Measurements from ENCODE around the gene CDH18.
A peak's percentile ranks its signal among the peaks of the same experiment; 100 is the strongest.

The CDH18 gene

DNA sequence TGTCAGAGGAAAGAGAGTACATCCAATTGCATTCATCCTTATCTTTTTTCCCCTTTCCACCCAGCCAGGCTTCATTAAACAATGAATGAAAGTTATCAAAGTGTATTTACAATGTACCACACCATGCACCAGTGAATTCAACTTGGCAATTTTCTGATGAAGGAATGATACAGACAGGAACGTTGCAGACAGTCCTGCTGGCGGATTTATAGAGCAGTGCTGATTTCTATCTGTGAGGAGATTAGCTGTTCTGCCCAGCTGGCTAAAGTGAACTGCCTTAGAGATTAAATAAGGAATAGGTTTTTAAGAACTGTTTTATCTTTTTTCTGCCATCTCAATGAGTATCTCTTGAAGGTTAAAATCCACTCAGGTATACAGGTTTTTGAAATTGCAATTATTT lies 403.9 kb downstream of the CDH18 start:
- DNase-seq (ENCODE audit: low spot score): no peak

DNA sequence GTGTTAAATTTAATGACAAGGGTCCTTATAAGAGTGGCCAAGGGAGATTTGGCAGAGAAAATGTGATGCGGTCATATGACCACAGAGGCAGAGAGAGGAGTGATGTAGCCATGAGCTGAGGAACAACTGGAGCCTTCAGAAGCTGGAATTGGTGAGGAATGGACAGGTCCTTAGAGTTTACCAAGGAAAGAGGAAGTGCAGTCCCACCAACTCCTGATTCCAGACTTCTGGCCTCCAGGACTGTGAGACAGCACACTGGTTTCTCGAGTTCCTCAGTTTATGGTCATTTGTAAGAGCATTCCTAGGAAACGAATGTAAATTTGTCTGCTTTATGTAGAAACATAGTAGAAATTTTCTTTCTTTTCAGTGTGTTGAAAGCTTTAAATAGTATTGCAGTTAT lies 410.1 kb downstream of the CDH18 start:
- DNase-seq (ENCODE audit: low spot score): no peak

DNA sequence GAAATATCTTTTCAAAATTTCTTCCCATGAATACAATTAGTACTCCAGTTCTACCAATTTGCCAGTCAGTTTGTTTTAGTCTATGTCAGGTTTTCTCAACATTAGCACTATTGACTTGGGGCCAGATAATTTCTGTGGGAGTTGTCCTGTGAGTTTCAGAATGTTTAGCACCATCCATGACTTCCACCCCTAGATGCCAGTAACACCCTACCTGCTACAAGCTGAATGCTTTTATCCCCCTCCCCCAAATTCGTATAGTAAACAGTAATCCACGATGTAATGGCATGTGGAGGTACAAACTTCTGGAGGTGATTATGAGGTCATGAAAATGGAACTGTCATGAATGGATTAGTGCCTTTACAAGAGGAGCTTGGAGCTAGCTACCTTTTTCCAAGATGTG lies 420.0 kb downstream of the CDH18 start:
- DNase-seq (ENCODE audit: low spot score): no peak

- no peak for DNase-seq (ENCODE audit: low spot score)
These were observed 422.5 kb downstream of the CDH18 start for GRCh38 chr5:19565466-19565865.

- no peak for DNase-seq (ENCODE audit: low spot score)
These were observed 424.0 kb downstream of the CDH18 start for GRCh38 chr5:19564036-19564435.

DNA sequence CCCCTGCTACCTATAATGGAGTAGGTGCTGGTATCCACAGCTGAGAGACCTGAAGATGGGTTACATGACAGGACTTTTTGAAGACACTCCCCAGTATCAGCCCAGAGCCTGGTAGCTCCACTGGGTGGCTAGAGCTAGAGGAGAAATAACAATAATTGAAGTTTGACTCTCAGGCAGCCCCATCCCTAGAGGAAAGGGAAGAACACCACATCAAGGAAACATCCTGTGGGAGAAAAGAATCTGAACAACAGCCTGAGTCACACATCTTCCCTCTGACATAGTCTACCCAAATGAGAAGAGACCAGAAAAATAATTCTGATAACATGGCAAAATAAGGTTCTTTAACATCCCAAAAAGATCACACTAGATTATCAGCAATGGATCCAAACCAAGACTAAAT lies 432.1 kb downstream of the CDH18 start:
- no peak for DNase-seq (ENCODE audit: low spot score)

- no peak for DNase-seq (ENCODE audit: low spot score)
These were observed 432.6 kb downstream of the CDH18 start for GRCh38 chr5:19555436-19555835.

- DNase-seq (ENCODE audit: low spot score): no peak
These were observed 433.5 kb downstream of the CDH18 start for GRCh38 chr5:19554524-19554923.

DNA sequence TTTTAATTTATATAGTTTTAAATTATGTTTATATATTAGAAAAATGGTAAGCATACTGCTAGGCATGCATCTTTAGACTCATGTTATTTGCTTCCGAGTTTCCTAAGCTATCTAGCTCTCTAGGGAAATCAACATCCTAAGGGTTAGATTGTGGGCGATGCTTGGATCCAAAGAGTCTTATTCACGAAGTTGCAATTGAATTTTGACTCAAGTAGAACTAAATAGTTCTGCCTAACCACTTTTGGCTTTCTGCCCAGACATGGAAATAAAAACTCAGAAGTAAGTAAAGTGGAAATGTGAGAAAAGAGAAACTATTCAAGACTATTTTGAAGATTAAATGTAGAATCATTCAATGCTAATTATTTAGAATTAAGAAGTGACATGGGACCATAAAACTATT lies 440.4 kb downstream of the CDH18 start:
- DNase-seq (ENCODE audit: low spot score): no peak

GRCh38 chr5:19546521-19546920 lies 441.5 kb downstream of the CDH18 start:
- no peak for DNase-seq (ENCODE audit: low spot score)

DNA sequence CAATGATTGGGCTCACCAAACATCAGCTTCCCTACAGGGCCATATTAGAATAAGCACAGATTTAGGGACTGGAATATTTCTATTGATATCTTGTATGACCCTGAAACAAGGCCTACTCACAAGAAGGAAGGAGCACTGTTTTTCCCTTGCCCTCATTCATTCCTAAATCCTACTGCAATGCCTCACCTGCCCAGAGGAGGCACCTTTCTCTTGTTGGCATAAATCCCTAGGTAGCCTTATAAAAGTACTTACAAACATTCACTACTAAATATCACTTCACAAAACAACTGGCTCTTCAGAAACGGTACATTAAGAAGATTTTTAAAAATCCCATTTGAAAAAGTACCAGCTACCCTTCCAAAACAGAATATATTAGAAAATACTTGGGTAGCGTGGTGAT lies 449.4 kb downstream of the CDH18 start:
- no peak for DNase-seq (ENCODE audit: low spot score)

DNA sequence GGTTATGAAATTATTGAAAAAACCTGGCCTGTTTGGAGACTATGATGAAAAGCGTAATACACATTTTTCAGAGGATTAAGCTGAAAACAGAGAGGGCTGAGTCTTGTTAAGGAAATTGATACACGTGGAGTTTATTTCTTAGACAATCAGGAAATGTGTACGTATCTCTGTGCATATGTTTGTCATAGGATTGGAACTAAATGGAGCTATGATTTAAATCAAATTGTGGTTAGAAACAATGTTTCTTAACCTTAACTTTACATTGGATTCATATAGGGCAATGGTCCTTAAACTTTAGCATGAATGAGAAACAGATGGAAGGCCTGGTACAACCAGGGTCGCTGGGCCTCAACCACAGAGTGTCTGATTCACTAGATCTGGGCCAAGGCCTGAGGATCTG lies 451.6 kb downstream of the CDH18 start:
- DNase-seq (ENCODE audit: low spot score): no peak

DNA sequence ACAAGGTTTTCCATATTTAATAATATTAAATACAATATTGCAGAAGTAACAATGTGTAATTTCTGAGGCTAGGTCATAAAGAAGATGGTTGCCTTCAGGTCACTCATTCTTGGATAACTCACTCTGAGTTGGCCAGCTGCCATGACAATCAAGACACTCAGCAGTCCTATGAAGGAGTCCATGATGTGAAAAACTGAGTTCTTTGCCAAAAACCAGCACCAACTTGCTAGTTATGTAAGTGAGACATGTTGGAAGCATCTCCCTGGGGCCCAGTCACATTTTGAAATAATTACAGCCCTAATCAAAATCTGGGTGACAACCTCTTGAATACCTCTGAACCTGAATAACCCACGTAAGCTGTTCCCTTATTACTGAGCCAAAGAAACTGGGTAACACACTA lies 453.2 kb downstream of the CDH18 start:
- peak; percentile 33 for DNase-seq (ENCODE audit: low spot score)

DNA sequence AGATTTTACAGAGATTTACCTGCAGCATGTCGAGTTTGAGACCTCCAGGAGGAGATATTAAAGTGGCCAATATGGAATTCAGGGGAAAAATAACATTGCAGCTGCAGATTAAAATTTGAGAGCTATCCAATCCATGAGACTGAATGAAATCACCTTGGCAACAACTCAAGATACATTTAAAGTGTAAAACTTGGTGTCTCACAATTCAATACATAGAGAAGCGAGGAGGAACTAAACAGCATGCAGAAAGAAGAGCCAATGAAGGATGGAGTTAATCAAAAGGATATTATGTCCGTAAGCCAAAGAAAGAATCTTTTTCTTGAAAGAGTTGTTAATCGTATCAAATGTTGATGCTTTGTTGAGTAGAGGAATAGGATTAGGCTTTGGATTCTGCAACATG lies 455.1 kb downstream of the CDH18 start:
- no peak for DNase-seq (ENCODE audit: low spot score)

DNA sequence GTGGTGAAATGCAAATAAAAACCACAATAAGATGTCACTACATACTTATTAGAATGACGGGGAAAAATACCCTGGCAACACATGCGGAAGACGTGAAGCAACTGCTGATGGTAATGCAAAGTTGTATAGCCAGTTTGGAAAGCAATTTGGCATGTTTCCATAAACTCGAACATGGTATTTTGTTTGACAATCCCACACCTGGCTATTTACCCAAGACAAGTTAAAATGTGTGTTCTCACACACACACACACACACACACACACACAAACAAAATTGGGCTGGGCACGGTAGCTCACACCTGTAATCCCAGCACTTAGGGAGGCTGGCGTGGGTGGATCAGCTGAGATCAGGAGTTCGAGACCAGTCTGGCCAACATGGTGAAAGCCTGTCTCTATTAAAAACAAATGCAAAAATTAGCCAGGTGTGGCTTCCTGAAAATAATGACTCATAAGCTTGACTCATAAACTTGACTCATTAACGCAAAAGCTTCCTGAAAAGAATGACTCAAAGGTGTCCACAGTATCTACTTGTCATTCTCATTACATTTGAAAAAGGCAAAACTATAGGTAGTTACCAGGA lies 456.5 kb downstream of the CDH18 start:
- DNase-seq (ENCODE audit: low spot score): peak; percentile 91

DNA sequence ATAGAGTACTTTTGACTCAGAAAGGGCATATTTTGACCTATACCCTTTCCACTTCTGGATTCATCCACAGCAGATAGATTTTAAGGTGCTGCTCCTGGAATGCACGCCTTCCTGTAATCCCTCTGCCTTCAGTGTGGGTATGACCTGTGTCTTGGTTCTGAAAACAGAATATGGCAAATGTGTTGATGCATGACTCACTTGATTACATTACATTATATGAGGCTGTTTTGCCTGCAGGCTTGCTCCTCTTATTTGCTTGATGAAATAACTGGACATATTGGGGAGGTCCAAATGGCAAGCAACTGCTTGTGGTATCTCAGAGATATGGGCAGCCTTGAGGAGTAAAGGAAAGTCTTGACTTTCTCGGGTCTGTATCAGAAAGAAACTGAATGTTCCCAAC lies 468.6 kb downstream of the CDH18 start:
- no peak for DNase-seq (ENCODE audit: low spot score)

DNA sequence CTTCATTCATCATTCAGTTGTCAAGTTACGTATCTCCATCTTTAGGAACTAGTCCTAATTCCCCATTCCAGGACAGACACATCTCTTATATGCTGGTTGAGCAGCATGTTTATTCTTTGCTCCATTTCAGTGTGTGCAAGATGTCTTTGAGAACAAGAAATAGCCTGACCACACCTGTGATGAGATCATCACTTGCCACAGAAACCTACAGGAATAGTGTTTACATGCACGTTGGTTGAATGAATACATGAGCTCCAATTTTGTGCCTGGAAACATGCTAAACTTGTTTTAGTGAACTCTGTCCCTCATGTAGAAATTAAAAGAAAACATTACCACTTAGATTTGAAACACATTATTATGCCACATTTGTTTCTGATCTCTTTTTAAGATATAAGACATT lies 489.1 kb downstream of the CDH18 start:
- DNase-seq (ENCODE audit: low spot score): no peak

GRCh38 chr5:19497229-19497815 lies 490.7 kb downstream of the CDH18 start:
- no peak for DNase-seq (ENCODE audit: low spot score)

GRCh38 chr5:19496056-19496455 lies 491.9 kb downstream of the CDH18 start:
- peak; percentile 44 for DNase-seq (ENCODE audit: low spot score)

GRCh38 chr5:19492861-19493260 lies 495.1 kb downstream of the CDH18 start:
- DNase-seq (ENCODE audit: low spot score): peak; percentile 1

DNA sequence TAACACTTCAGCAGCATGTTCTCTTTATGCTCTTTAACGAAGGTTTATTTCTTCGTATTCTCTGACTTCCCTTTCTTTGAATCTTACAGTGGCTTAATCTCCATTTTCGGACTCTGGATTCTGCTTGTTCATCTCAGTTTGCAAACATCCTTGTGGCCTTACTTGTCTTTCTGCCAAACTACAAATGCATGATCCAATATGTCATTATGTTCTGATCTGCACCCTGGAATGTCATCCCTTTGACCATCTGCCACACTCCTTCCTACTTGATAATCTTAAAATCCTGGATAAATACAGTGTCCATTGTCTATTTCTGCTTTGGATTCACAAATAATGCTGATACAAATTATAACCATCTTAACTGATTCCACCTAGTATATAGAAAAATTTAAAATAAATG lies 499.2 kb downstream of the CDH18 start:
- no peak for DNase-seq (ENCODE audit: low spot score)

GRCh38 chr5:19487480-19487879 lies 500.5 kb downstream of the CDH18 start:
- DNase-seq (ENCODE audit: low spot score): no peak

DNA sequence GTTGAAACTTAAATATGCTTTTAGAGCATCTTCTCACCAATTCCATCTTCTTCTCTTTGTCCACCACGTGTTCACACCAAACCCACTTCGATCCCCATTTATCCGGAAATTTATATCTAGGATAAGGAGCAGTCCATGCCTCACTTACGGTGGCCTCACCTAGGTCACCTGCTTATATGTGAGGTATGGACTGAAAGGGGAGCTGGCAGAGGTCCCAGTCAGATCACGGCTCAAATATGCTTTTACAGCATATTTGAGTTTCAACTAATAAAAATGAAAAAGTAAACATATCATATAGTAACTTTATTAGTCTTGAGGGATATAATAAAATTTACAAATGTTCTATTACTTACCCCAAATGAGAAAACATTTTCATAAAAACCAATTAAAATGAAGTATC lies 508.4 kb downstream of the CDH18 start:
- no peak for DNase-seq (ENCODE audit: low spot score)

DNA sequence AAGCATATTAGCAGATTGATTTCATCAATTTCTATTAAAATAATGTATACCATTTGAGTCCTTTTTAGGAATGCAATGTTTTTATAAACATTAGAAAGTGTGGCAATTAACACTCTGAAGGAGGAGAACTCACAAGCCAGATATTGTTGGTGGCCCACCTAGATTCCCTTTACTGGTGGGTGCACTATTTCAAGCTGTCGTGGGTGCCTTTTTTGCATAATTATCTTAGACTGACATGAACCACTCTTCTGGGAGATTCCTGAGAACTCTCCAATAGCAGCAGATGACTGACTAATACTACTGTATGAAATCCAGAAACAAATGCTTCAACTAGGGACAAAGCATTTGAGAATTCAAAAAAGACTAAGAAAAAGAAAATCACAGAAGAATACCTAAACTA lies 526.0 kb downstream of the CDH18 start:
- DNase-seq (ENCODE audit: low spot score): no peak

DNA sequence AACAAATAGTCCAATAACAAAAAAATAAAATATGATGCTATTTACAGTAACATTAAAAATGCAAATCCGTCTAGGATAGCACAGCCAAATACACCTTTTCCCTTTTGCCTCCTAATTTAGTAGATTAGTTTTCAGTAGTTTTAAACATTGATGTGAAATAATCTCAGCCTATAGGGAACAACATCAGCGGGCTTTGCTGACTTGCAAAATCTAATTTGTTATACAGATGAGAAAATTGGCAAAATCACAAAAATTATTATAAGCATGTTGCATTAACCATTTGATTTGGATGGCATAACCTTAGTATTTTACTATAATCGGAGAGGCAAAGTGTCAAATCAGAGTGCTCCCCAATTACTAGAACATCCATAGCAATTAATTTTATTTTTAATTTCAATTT lies 563.5 kb downstream of the CDH18 start:
- no peak for DNase-seq (ENCODE audit: low spot score)
